ENCODE measurements around the gene PLCB3. TPM values are rescaled to one million over a fixed set of nuclear protein-coding genes. Genes with fewer than 3 reads are reported as not detected.

The PLCB3 gene
- total and polyA plus RNA-seq, 2 of the 13 experiments (the other 11 are each of a cell fraction or from before 2014, with no cell fraction given), result 7.5 to 13.8 TPM

- TF ChIP-seq ZNF333 (CRISPR knock-in tag; IDR thresholded peaks at IDR 0.05; ENCODE audit: borderline replicate concordance) (peak; percentile 61; the same call in 1 of the 2 replicates), ZNF788 (CRISPR knock-in tag; IDR thresholded peaks at IDR 0.05; ENCODE audit: borderline replicate concordance) (peak; percentile 36; the same call in 1 of the 2 replicates), ZBTB43 (CRISPR knock-in tag; conservative IDR thresholded peaks at IDR 0.05) (0 out of 2 replicates have a peak, but pooled peaks have one; percentile 10), PATZ1 (CRISPR knock-in tag; IDR thresholded peaks at IDR 0.05) (peak; percentile 84), ZNF205 (CRISPR knock-in tag; IDR thresholded peaks at IDR 0.05) (0 out of 2 replicates have a peak, but pooled peaks have one; percentile 21), RFX1 (IDR thresholded peaks at IDR 0.05) (peak; percentile 79), GATAD2A (CRISPR knock-in tag; IDR thresholded peaks at IDR 0.05) (peak; percentile 23; the same call in 1 of the 2 replicates), EP300 (IDR thresholded peaks at IDR 0.05; ENCODE audit: low read depth in 2 of 2, low read length in 2 of 2) (peak in 1 of 2 experiments; percentile 39; a peak in 1 of 4 replicates), EP300 (CRISPR knock-in tag; IDR thresholded peaks at IDR 0.05; ENCODE audit: borderline replicate concordance) (no peak; the same call in 1 of the 2 replicates), BCLAF1 (IDR thresholded peaks at IDR 0.05) (no peak), CEBPG (CRISPR knock-in tag; IDR thresholded peaks at IDR 0.05) (peak; percentile 92), ARID2 (CRISPR knock-in tag; IDR thresholded peaks at IDR 0.05; ENCODE audit: borderline replicate concordance) (0 out of 2 replicates have a peak, but pooled peaks have one; percentile 15), ZNF687 (CRISPR knock-in tag; IDR thresholded peaks at IDR 0.05) (peak; percentile 28), MXD1 (CRISPR knock-in tag; IDR thresholded peaks at IDR 0.05) (0 out of 2 replicates have a peak, but pooled peaks have one; percentile 25)
Measured at GRCh38 chr11:64306876-64307622, 55.7 kb downstream of the PLCB3 start (continued).
